Activated CD8-positive, alpha-beta memory T cell treated with anti-CD3 and anti-CD28 coated beads, Interleukin-2, amount 10 ng/mL, durations not matched to agents 7 days and 5 days (primary cell): ENCODE results near the gene SLC10A1. TPM values are rescaled to one million over a fixed set of nuclear protein-coding genes. Genes with fewer than 3 reads are reported as not detected.

ENCODE experiments used
- ATAC-seq: fragments of 150-1000 bp; cut with Tn5 transposase; one replicate; pipeline ENCODE4 v1.10.0; 2021; ENCODE audit warnings: moderate library complexity
- CTCF ChIA-PET: fragments of 350-600 bp; sonication (Branson Sonifier 250); formaldehyde crosslinking; loops from one replicate; lab custom pipeline; 2021; ENCODE audit warnings: antibody characterized with exemption; lab: Charles Lee
- DNase-seq: peaks from one replicate; pipeline ENCODE4 v3.0.0-alpha.2; 2020
- H3K27ac Mint-ChIP-seq: one replicate; pipeline ENCODE4 v1.8.0; 2021; ENCODE audit warnings: mild to moderate bottlenecking, mixed read lengths
- H3K27me3 Mint-ChIP-seq: one replicate; pipeline ENCODE4 v1.8.0; 2021; ENCODE audit warnings: mixed read lengths
- H3K36me3 Mint-ChIP-seq: one replicate; pipeline ENCODE4 v1.8.0; 2021; ENCODE audit warnings: mild to moderate bottlenecking, mixed read lengths
- H3K4me1 Mint-ChIP-seq: one replicate; pipeline ENCODE4 v1.8.0; 2021; ENCODE audit warnings: mixed read lengths
- H3K4me3 Mint-ChIP-seq: one replicate; pipeline ENCODE4 v1.8.0; 2021; ENCODE audit warnings: mild to moderate bottlenecking, moderate library complexity, mixed read lengths
- H3K9me3 Mint-ChIP-seq: one replicate; pipeline ENCODE4 v1.8.0; 2022; ENCODE audit warnings: low read depth, mixed read lengths
- total RNA-seq, 2 experiments: library from RNA; stranded (reverse); gene quantifications; one replicate each; pipeline ENCODE4 v1.2.3, GENCODE V29; 2021

Gene SLC10A1
- total RNA-seq = not detected

DNA sequence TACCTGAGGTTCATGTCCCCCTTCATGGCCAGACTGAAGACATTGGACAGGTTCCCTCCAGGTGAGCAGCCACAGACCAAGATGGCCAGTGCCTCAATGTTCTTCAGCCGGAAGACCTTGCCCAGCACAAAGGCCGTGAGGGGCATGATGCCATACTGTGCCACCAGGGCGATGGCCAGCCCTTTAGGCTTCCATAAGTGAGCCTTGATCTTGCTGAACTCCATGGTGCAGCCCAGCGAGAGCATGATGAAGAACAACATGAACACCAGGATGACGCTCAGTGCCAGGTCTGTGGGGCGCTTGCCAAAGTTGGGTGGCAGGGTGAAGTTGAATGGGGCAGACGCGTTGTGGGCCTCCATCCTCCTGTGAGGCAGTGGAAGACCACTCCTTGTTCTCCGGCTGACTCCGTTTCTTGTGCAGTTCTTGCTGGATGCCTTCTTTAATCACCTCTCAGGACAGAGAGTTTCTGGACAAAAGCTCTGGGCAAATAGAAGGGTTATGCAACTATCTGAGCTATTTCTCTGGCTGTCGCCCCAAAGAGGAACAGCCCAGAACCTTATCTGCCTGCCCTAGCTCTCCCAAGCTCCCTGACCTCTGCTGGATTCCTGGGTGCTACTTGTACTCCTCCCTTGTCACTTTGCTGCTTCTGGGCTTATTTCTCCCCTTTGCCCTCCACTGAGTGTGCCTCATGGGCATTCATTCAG is at the start of gene SLC10A1:
Gene SLC10A1 (minus strand): TSS at position 445 of the 704 bp plus-strand sequence. CDS start 86 bp downstream, at position 359.
- no peak within 1 kb of the TSS for H3K4me3 Mint-ChIP-seq
- H3K27me3 Mint-ChIP-seq = peaks cover 8% of the 10 kb centered on the region
- DNase-seq = no peak
- H3K36me3 Mint-ChIP-seq = peaks cover 3% of the 10 kb centered on the region
- no peak for ATAC-seq
- H3K9me3 Mint-ChIP-seq = peaks cover 3% of the 10 kb centered on the region
- CTCF ChIA-PET = no interaction called here
- no peak within 1 kb of the TSS for H3K27ac Mint-ChIP-seq
- H3K4me1 Mint-ChIP-seq = no peaks in the 10 kb centered on the region

DNA sequence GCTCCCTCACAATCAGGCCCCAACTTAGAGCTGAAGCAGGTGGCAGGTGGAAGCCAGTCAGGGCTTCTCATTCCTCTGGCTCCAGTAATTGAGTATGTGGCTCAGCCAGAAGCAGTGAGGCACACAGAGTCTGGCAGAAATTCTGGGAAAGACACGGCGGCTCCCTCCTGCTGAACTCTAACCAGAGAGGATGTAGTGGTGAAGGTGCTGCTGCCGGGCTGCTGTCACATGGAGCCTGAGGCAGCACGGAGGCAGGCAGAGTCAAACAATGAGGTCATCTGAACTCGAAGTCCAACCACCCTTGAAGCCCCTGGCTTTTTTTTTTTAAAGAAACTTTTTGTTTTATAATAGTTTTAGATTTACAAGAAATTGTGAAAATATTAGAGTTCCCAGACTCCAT is 48.7 kb upstream of the SLC10A1 start:
- H3K4me3 Mint-ChIP-seq = no peak overlapping the region
- DNase-seq (peak; percentile 37), ATAC-seq (no peak)
- peaks cover 26% of the 10 kb centered on the region for H3K27me3 Mint-ChIP-seq
- CTCF ChIA-PET = interaction anchor here (1.1 kb wide), 1 partner anchor 8 kb away, joined by 3 read pairs; no protein-coding TSS in a partner anchor
- H3K9me3 Mint-ChIP-seq = no peaks in the 10 kb centered on the region
- H3K4me1 Mint-ChIP-seq = no peaks in the 10 kb centered on the region
- no peaks in the 10 kb centered on the region for H3K36me3 Mint-ChIP-seq
- H3K27ac Mint-ChIP-seq = no peak overlapping the region

GRCh38 chr14:69845050-69845581 is 48.1 kb upstream of the SLC10A1 start:
- no peak for DNase-seq
- CTCF ChIA-PET = interaction anchor here (1.1 kb wide), 1 partner anchor 9 kb away, joined by 3 read pairs; no protein-coding TSS in a partner anchor
- H3K27ac Mint-ChIP-seq = no peak overlapping the region
- no peaks in the 10 kb centered on the region for H3K4me1 Mint-ChIP-seq
- peaks cover 23% of the 10 kb centered on the region for H3K27me3 Mint-ChIP-seq
- no peaks in the 10 kb centered on the region for H3K9me3 Mint-ChIP-seq
- ATAC-seq = no peak
- H3K36me3 Mint-ChIP-seq = no peaks in the 10 kb centered on the region
- H3K4me3 Mint-ChIP-seq = no peak overlapping the region

DNA sequence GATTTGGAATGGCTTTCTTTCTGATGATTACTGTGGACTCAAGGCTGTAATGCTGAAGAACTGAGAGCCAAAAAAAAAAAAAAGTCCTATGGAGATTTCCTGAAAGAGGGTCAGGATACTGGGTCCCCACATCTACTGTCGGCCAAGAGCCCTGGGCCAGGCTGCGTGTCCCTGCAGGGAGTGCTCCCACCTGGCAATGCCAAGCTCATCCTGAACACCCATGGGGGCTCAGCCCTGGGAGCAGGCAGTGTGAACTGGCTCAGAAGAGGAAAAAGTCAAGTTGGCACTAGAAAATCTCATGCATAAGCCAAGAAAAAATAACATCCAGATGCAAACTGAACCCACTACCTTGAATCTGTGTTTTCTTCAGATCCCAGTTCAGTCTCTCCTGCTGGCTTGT is 47.1 kb upstream of the SLC10A1 start:
- DNase-seq (no peak), ATAC-seq (no peak)
- H3K27me3 Mint-ChIP-seq = peaks cover 23% of the 10 kb centered on the region
- H3K4me3 Mint-ChIP-seq = no peak overlapping the region
- no peaks in the 10 kb centered on the region for H3K4me1 Mint-ChIP-seq
- no peak overlapping the region for H3K27ac Mint-ChIP-seq
- H3K36me3 Mint-ChIP-seq = no peaks in the 10 kb centered on the region
- CTCF ChIA-PET = no interaction called here
- no peaks in the 10 kb centered on the region for H3K9me3 Mint-ChIP-seq

GRCh38 chr14:69842686-69843420 is 45.8 kb upstream of the SLC10A1 start:
- ATAC-seq (no peak), DNase-seq (no peak)
- Mint-ChIP-seq H3K27me3 (peaks cover 17% of the 10 kb centered on the region), H3K27ac (no peak overlapping the region), H3K4me1 (no peaks in the 10 kb centered on the region), H3K4me3 (no peak overlapping the region), H3K36me3 (no peaks in the 10 kb centered on the region), H3K9me3 (no peaks in the 10 kb centered on the region)
- CTCF ChIA-PET = no interaction called here

DNA sequence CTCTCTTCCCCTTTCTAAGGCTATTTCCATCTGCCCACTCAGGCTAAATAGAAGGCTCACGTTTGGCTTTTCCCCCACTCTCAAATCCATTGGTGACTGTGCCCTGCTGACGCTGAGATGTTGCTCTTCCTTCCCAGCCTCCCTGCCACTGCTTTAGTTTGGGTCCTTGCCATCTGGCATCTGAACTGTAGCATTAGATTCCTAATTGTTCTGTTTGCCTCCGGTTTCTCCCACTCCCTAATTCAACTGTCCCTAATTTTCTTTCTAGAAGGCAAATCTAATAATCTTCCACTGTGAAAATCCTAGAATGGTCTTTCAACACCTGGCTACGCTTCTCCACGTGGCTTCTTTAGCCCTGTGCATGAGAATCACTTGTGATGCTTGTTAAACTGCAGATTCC is 44.6 kb upstream of the SLC10A1 start:
- H3K27me3 Mint-ChIP-seq = peaks cover 19% of the 10 kb centered on the region
- H3K9me3 Mint-ChIP-seq = no peaks in the 10 kb centered on the region
- DNase-seq (no peak), ATAC-seq (no peak)
- H3K4me3 Mint-ChIP-seq = no peak overlapping the region
- H3K27ac Mint-ChIP-seq = no peak overlapping the region
- no peaks in the 10 kb centered on the region for H3K36me3 Mint-ChIP-seq
- CTCF ChIA-PET = no interaction called here
- H3K4me1 Mint-ChIP-seq = no peaks in the 10 kb centered on the region

DNA sequence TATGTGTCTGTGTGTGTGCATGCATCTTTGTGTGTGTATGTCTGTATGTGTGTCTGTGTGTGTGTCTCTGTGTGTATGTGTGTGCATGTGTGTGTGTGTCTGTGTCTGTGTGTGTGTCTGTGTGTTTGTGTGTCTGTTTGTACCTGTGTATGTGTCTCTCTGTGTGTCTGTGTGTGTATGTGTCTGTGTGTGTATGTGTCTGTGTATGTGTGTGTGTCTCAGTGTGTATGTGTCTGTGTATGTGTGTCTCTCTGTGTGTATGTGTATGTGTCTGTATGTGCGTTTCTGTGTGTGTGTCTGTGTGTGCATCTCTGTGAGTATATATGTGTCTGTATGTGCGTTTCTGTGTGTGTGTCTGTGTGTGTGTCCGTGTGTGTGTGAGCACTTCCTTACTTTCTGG is 42.6 kb upstream of the SLC10A1 start:
- Mint-ChIP-seq H3K27me3 (peaks cover 24% of the 10 kb centered on the region), H3K4me3 (no peak overlapping the region), H3K9me3 (no peaks in the 10 kb centered on the region), H3K27ac (no peak overlapping the region), H3K4me1 (no peaks in the 10 kb centered on the region), H3K36me3 (no peaks in the 10 kb centered on the region)
- CTCF ChIA-PET = interaction anchor here (1.4 kb wide), 1 partner anchor 21 kb away, joined by 4 read pairs; no protein-coding TSS in a partner anchor
- DNase-seq = no peak
- no peak for ATAC-seq

DNA sequence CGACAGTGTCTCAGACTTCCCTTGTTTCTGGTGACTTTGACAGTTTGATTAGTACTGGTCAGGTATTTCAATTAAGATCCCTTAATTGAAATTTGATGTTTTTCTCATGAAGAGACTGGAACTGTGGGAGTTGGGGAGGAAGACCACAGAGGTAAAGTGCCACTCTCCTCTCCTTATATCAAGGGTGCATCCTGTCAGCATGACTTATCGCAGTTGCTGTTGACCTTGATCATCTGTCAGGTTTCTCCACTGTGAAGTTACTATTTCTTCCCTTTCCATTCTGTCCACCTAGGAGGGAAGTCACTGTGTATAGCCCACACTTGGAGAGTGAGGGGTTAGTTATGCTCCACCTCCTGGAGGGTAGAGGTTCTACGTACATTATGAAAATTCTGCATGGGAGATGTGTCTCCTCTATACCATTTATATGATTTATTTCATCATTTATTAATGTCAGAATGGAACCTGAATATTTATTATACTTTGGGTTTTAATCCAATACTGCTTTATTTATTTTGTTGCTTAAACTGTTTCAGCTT is 41.9 kb upstream of the SLC10A1 start:
- no peak for DNase-seq
- H3K9me3 Mint-ChIP-seq = no peaks in the 10 kb centered on the region
- no peak overlapping the region for H3K4me3 Mint-ChIP-seq
- H3K4me1 Mint-ChIP-seq = no peaks in the 10 kb centered on the region
- H3K27ac Mint-ChIP-seq = no peak overlapping the region
- peaks cover 24% of the 10 kb centered on the region for H3K27me3 Mint-ChIP-seq
- ATAC-seq = no peak
- CTCF ChIA-PET = interaction anchor here (1.4 kb wide), 1 partner anchor 21 kb away, joined by 4 read pairs; no protein-coding TSS in a partner anchor
- no peaks in the 10 kb centered on the region for H3K36me3 Mint-ChIP-seq

DNA sequence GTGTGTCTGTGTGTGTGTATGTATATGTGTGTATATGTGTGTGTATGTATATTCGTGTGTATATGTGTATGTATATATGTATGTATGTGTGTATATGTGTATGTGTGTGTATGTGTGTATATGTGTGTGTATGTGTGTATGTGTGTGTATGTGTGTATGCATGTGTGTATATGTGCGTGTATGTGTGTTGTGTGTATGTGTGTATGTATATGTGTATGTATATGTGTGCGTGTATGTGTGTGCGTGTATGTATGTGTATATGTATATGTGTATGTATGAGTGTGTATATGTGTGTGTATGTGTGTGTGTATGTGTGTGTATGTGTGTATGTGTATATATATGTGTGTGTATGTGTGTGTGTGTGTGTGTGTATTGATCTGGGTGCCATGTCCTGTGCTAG is 31.8 kb upstream of the SLC10A1 start:
- peaks cover 23% of the 10 kb centered on the region for H3K27me3 Mint-ChIP-seq
- H3K4me1 Mint-ChIP-seq = no peaks in the 10 kb centered on the region
- no peak overlapping the region for H3K27ac Mint-ChIP-seq
- DNase-seq (no peak), ATAC-seq (no peak)
- CTCF ChIA-PET = no interaction called here
- H3K9me3 Mint-ChIP-seq = no peaks in the 10 kb centered on the region
- H3K36me3 Mint-ChIP-seq = no peaks in the 10 kb centered on the region
- H3K4me3 Mint-ChIP-seq = no peak overlapping the region

GRCh38 chr14:69828354-69828753 is 31.3 kb upstream of the SLC10A1 start:
- Mint-ChIP-seq H3K27me3 (peaks cover 17% of the 10 kb centered on the region), H3K36me3 (no peaks in the 10 kb centered on the region), H3K27ac (no peak overlapping the region), H3K9me3 (no peaks in the 10 kb centered on the region), H3K4me3 (no peak overlapping the region), H3K4me1 (no peaks in the 10 kb centered on the region)
- DNase-seq (no peak), ATAC-seq (no peak)
- CTCF ChIA-PET = interaction anchor here (1.2 kb wide), 1 partner anchor 200 kb away, joined by 4 read pairs; no protein-coding TSS in a partner anchor

- Mint-ChIP-seq H3K27me3 (peaks cover 17% of the 10 kb centered on the region), H3K9me3 (no peaks in the 10 kb centered on the region), H3K36me3 (no peaks in the 10 kb centered on the region), H3K4me1 (no peaks in the 10 kb centered on the region), H3K27ac (no peak overlapping the region), H3K4me3 (no peak overlapping the region)
- no peak for ATAC-seq
- CTCF ChIA-PET = interaction anchor here (1.2 kb wide), 2 partner anchors 200 to 329 kb away, joined by 3 to 4 read pairs; no protein-coding TSS in a partner anchor
- no peak for DNase-seq
Observed at GRCh38 chr14:69827560-69827959, 30.5 kb upstream of the SLC10A1 start.

DNA sequence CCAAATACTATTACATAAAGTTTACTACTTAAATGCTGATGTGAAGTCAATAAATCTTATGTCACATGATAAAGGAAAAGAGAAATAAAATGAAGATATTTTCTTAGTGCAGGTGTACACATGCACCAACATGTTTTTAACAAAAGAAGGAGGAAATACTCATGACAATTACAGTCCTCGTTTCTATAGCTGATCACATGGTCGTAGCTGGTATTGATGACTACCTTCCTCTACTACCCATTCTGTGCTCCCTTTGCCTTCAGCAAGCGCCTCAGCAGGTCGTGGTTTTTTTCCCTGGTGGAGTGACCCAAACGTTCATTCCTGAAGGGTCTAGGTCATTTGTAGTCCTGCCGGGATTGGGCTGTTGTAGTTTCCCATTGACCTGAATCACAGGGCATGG is 25.4 kb upstream of the SLC10A1 start:
- Mint-ChIP-seq H3K27ac (no peak overlapping the region), H3K4me3 (no peak overlapping the region), H3K36me3 (no peaks in the 10 kb centered on the region), H3K9me3 (no peaks in the 10 kb centered on the region), H3K4me1 (peaks cover 4% of the 10 kb centered on the region), H3K27me3 (peaks cover 8% of the 10 kb centered on the region)
- no peak for DNase-seq
- no peak for ATAC-seq
- CTCF ChIA-PET = interaction anchor here (1.0 kb wide), 1 partner anchor 206 kb away, joined by 3 read pairs; no protein-coding TSS in a partner anchor

DNA sequence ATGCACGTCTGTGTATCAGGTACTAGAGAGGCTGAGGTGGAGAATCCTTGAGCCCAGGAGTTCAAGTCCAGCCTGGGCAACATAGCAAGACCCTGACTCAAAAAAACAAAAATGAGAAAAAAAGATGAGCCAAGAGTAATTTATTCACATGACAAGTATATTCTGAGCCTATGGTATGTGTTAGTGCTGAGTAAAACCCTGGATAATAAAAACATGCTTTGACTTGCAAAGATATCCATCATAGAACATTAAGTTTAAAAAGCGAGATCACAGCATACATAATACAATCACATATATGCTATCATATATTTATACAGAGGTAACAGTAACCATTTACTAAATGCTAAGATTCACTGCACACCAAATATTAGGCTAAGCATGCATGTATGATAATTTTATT is 23.9 kb upstream of the SLC10A1 start:
- no peak for DNase-seq
- CTCF ChIA-PET = interaction anchor here (3.0 to 5.4 kb wide), 2 partner anchors 193 to 207 kb away, joined by 10 to 49 read pairs; no protein-coding TSS in a partner anchor
- Mint-ChIP-seq H3K36me3 (no peaks in the 10 kb centered on the region), H3K4me3 (no peak overlapping the region), H3K27me3 (peaks cover 3% of the 10 kb centered on the region), H3K4me1 (peaks cover 4% of the 10 kb centered on the region), H3K9me3 (no peaks in the 10 kb centered on the region), H3K27ac (no peak overlapping the region)
- no peak for ATAC-seq
